HepG2 (cell line): ENCODE data around the gene GBE1. TPM values are rescaled to one million over a fixed set of nuclear protein-coding genes. Genes with fewer than 3 reads are reported as not detected.

Experiments used
- ATAC-seq: fragments of 200-7000 bp; cut with Tn5 transposase; 3 replicates; pipeline ENCODE4 v1.9.1; 2020; ENCODE audit warnings: mild to moderate bottlenecking, moderate library complexity
- BruUV-seq: library from RNA; stranded (reverse); fragments of 400-500 nt; replicated peaks from 2 replicates; lab custom pipeline; 2021; lab: Mats Ljungman, UMichigan
- CTCF ChIA-PET: fragments of 300-600 bp; formaldehyde crosslinking; extraction: SDS; loops from one replicate; lab custom pipeline; 2021; ENCODE audit warnings: low total read pairs, inconsistent platforms, low intra/inter-chr PET ratio; lab: Yijun Ruan, JAX
- POLR2A ChIA-PET: fragments of 350-600 bp; sonication (Branson Sonifier 250); formaldehyde crosslinking; loops from one replicate; lab custom pipeline; 2020; ENCODE audit warnings: antibody characterized with exemption, inconsistent platforms; lab: Yijun Ruan, JAX
- DNase-seq: peaks from one replicate; pipeline ENCODE4 v3.0.0-alpha.2; 2015; ENCODE audit warnings: low spot score
- FAIRE-seq: peaks from 3 replicates; lab custom pipeline; 2011; peaks lifted over from hg19 to GRCh38; lab: Jason Lieb, UNC
- H2AFZ ChIP-seq: one replicate; pipeline ENCODE4 v1.6.1; 2011; ENCODE audit warnings: low read length, inconsistent platforms
- H3K27ac ChIP-seq: fragments of 300-600 bp; 3 replicates; pipeline ENCODE4 v1.8.0; 2011; ENCODE audit warnings: mixed run types, mild to moderate bottlenecking, mixed read lengths, low read length, inconsistent platforms; ENCODE audit not compliant: insufficient read depth; ENCODE audit errors: extremely low read length
- H3K27me3 ChIP-seq, 2 experiments: fragments of 200-600 bp in 1 of 2; 2 replicates in 1 of 2; 3 replicates in 1 of 2; pipeline versions ENCODE4 v1.6.0 to v1.8.0; 2011; ENCODE audit warnings: low read length in 2 of 2, mild to moderate bottlenecking in 2 of 2, moderate library complexity in 2 of 2, inconsistent platforms in 1 of 2; ENCODE audit not compliant: insufficient read depth in 2 of 2, control insufficient read depth in 1 of 2
- H3K36me3 ChIP-seq, 2 experiments: fragments of 200-600 bp in 1 of 2; replicated peaks in 1 of 2; 2 replicates in 1 of 2; 3 replicates in 1 of 2; pipeline versions ENCODE4 v1.5.1 to v1.8.0; 2011; ENCODE audit warnings: low read length in 2 of 2, inconsistent platforms in 1 of 2; ENCODE audit not compliant: insufficient read depth in 2 of 2, control insufficient read depth in 1 of 2
- H3K4me1 ChIP-seq: 2 replicates; pipeline ENCODE4 v1.5.1; 2012; ENCODE audit warnings: low read length, inconsistent platforms; ENCODE audit not compliant: insufficient read depth
- H3K4me2 ChIP-seq: 2 replicates; pipeline ENCODE4 v1.6.0; 2011; ENCODE audit warnings: low read depth, low read length, inconsistent platforms
- H3K4me3 ChIP-seq, 3 experiments: fragments of 200-600 bp in 1 of 3; sonication (generic), shearing (Covaris generic) in 1 of 3; replicated peaks in 1 of 3; 2 replicates each; pipeline ENCODE4 v1.5.1; 2011 to 2016; ENCODE audit warnings: low read length in 3 of 3, inconsistent platforms in 2 of 3, low read depth in 2 of 3, mild to moderate bottlenecking in 2 of 3, control low read depth in 1 of 3, mixed read lengths in 1 of 3; ENCODE audit not compliant: insufficient read depth in 1 of 3
- H3K79me2 ChIP-seq: one replicate; pipeline ENCODE4 v1.6.1; 2011; ENCODE audit warnings: low read length, inconsistent platforms; ENCODE audit not compliant: insufficient read depth
- H3K9ac ChIP-seq: 2 replicates; pipeline ENCODE4 v1.6.0; 2011; ENCODE audit warnings: mild to moderate bottlenecking, low read depth, low read length, inconsistent platforms; ENCODE audit not compliant: insufficient read depth
- H3K9me3 ChIP-seq: 2 replicates; pipeline ENCODE4 v1.5.1; 2012; ENCODE audit warnings: mild to moderate bottlenecking, low read length
- H4K20me1 ChIP-seq: 2 replicates; pipeline ENCODE4 v1.6.0; 2011; ENCODE audit warnings: inconsistent platforms, mild to moderate bottlenecking, low read length, moderate library complexity; ENCODE audit not compliant: insufficient read depth
- ATM ChIP-seq: fragments of 450-650 bp; IDR thresholded peaks from 2 replicates; pipeline ENCODE4 v1.7.1; 2017; ENCODE audit warnings: mild to moderate bottlenecking, borderline replicate concordance
- BCL6 ChIP-seq: IDR thresholded peaks from 2 replicates; pipeline ENCODE4 v1.6.1; 2016; ENCODE audit warnings: missing genetic modification reagents, missing compliant biosample characterization
- CBX2 ChIP-seq, 2 experiments: fragments of 200-600 bp in 1 of 2; sonication (generic); formaldehyde crosslinking in 1 of 2; IDR thresholded peaks; 2 replicates each; pipeline versions ENCODE4 v1.7.0 to v1.8.1; 2018 to 2022; ENCODE audit warnings: low read depth in 2 of 2, low read length in 1 of 2, mild to moderate bottlenecking in 1 of 2, missing genetic modification reagents in 1 of 2
- CEBPZ ChIP-seq: IDR thresholded peaks from 2 replicates; pipeline ENCODE4 v1.6.1; 2012; ENCODE audit warnings: low read length, improper control_type of control experiment
- CENPBD1 ChIP-seq: sonication (generic); formaldehyde crosslinking; IDR thresholded peaks from 2 replicates; pipeline ENCODE4 v1.8.0; 2022; ENCODE audit warnings: missing genetic modification reagents, low read depth, mild to moderate bottlenecking, borderline replicate concordance
- MAFK ChIP-seq, 2 experiments: IDR thresholded peaks in 1 of 2; conservative IDR thresholded peaks in 1 of 2; 2 replicates each; pipeline ENCODE4 v1.6.1; 2011; ENCODE audit warnings: improper control_type of control experiment in 2 of 2, low read length in 2 of 2
- RFXAP ChIP-seq: sonication (generic); formaldehyde crosslinking; IDR thresholded peaks from 2 replicates; pipeline ENCODE4 v1.4.0; 2020; ENCODE audit warnings: missing genetic modification reagents, borderline replicate concordance
- YY1 ChIP-seq: IDR thresholded peaks from 2 replicates; pipeline ENCODE4 v1.6.1; 2011; ENCODE audit warnings: low read length, low read depth, moderate library complexity, mild to moderate bottlenecking; ENCODE audit not compliant: insufficient read depth, insufficient replicate concordance
- ZNF20 ChIP-seq: sonication (generic); formaldehyde crosslinking; IDR thresholded peaks from 2 replicates; pipeline ENCODE4 v1.4.0; 2020; ENCODE audit warnings: mild to moderate bottlenecking, moderate library complexity, missing genetic modification reagents
- ZNF644 ChIP-seq: IDR thresholded peaks from 2 replicates; pipeline ENCODE4 v1.6.1; 2016; ENCODE audit warnings: low read depth
- WGBS: methylation state at CpG from one replicate; pipeline ENCODE4 v1.1.6; 2017; ENCODE audit warnings: low lambda C conversion rate; 5-methylcytosine and 5-hydroxymethylcytosine counted together
- in situ Hi-C: cut with HindIII; loops from 2 replicates; pipeline ENCODE4 v1.10.0; 2017; ENCODE audit warnings: low pct_unique_long_range_greater_than_20kb; ENCODE audit not compliant: extremely low pct_ligation_motif_present
- intact Hi-C: fragments of 100-400 bp; cut with micrococcal nuclease; formaldehyde crosslinking; loops from one replicate; pipeline ENCODE4 v1.10.0; 2022; ENCODE audit not compliant: unreplicated experiment
- polyA plus RNA-seq, 8 experiments: library from polyadenylated mRNA; depleted of rRNA in 3 of 8; stranded (reverse) in 7 of 8; unstranded in 1 of 8; fragments of >200 nt; fragmentation: Illumina TruSeq in 4 of 8; extraction: Trizol in 4 of 8; gene quantifications; 2 replicates each; pipeline versions ENCODE4 v1.2.1 to v1.2.3, GENCODE V29; 2011 to 2016; ENCODE audit warnings: low read depth in 4 of 8, missing spikeins in 1 of 8, mixed read lengths in 1 of 8; ENCODE audit not compliant: insufficient read depth in 1 of 8
- total RNA-seq, 5 experiments: library from RNA; depleted of rRNA; stranded (reverse); fragments of >200 nt; fragmentation: Illumina TruSeq; extraction: Trizol; gene quantifications; 2 replicates each; pipeline ENCODE4 v1.2.3, GENCODE V29; 2016; ENCODE audit warnings: low read depth in 1 of 5
- TF ChIP-seq, protein P1 (sequence below): sonication (generic); formaldehyde crosslinking; IDR thresholded peaks from 2 replicates; pipeline ENCODE4 v1.9.0; 2021; ENCODE audit warnings: missing genetic modification reagents, borderline replicate concordance
- TF ChIP-seq, protein P2 (sequence below): sonication (generic); formaldehyde crosslinking; IDR thresholded peaks from 2 replicates; pipeline ENCODE4 v1.4.0; 2020; ENCODE audit warnings: missing genetic modification reagents

GBE1 gene
- total and polyA plus RNA-seq, 2 of the 13 experiments (the other 11 are each of a cell fraction or from before 2014, with no cell fraction given): 22.9 to 36.1 TPM

DNA sequence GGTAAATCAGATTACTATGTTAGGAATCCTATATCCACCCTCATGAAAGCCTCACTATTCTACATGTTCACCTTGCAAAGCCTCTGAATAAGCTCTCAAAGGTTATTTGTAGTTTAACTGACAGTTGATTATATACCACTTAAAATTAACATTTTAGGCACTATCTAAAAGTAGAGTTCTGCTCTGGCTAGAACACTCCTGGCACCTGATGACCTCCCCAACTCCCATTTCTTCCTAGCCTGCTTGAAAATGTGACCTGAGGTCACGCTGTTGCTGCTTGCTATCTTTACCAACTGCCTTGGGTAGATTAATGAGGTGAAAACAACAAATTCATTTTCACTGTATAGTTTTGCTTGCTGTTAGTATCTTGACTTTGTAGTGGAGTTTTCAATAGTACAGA is 220.7 kb downstream of the GBE1 start (continued):
- TF ChIP-seq, protein P1, sequence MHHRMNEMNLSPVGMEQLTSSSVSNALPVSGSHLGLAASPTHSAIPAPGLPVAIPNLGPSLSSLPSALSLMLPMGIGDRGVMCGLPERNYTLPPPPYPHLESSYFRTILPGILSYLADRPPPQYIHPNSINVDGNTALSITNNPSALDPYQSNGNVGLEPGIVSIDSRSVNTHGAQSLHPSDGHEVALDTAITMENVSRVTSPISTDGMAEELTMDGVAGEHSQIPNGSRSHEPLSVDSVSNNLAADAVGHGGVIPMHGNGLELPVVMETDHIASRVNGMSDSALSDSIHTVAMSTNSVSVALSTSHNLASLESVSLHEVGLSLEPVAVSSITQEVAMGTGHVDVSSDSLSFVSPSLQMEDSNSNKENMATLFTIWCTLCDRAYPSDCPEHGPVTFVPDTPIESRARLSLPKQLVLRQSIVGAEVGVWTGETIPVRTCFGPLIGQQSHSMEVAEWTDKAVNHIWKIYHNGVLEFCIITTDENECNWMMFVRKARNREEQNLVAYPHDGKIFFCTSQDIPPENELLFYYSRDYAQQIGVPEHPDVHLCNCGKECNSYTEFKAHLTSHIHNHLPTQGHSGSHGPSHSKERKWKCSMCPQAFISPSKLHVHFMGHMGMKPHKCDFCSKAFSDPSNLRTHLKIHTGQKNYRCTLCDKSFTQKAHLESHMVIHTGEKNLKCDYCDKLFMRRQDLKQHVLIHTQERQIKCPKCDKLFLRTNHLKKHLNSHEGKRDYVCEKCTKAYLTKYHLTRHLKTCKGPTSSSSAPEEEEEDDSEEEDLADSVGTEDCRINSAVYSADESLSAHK: no peak
- TF ChIP-seq CBX2 (IDR thresholded peaks at IDR 0.05; ENCODE audit: low read depth, low read length) (no peak), CBX2 (CRISPR knock-in tag; IDR thresholded peaks at IDR 0.05; ENCODE audit: low read depth) (no peak), YY1 (no peak), ZNF644 (CRISPR knock-in tag) (no peak)
- TF ChIP-seq, all 625 proteins: peak for 0

DNA sequence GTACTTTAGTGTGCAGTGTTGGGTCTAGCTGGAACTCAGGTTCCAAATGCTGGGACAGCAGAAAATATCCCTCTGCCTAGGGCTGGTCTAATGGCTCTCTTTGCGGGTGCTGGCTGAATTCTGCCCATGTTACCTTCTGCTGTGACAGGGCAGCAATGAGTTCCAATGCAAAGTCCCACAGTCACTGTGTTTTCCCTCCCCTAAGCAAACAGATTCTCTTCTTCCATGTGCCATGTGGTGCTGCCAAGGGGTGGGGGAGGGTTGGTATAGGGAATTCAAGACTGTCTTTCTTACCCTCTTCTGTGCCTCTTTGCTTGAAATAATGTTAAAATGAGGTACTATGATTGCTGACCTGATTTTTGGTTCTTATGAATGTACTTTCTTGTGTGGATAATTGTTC is 229.6 kb downstream of the GBE1 start:
- ChIA-PET POLR2A (no interaction called here), CTCF (no interaction called here)
- Histone ChIP-seq H2AFZ (no peak overlapping the region), H3K79me2 (no peaks in the 10 kb centered on the region), H3K9ac (no peak overlapping the region), H3K27ac (no peak overlapping the region), H3K36me3 (peaks cover 2 to 13% of the 10 kb centered on the region in 2 experiments; a peak in 3 of 5 replicates), H3K27me3 (no peaks in the 10 kb centered on the region), H3K4me1 (no peaks in the 10 kb centered on the region), H4K20me1 (no peaks in the 10 kb centered on the region), H3K9me3 (no peaks in the 10 kb centered on the region), H3K4me2 (no peak overlapping the region), H3K4me3 (no peak overlapping the region)
- TF ChIP-seq CEBPZ (no peak), CENPBD1 (CRISPR knock-in tag) (no peak), RFXAP (CRISPR knock-in tag) (no peak), BCL6 (no peak), MAFK (conservative IDR thresholded peaks at IDR 0.05 in 1 of 2, IDR thresholded peaks at IDR 0.05 in 1 of 2; ENCODE audit: low read length in 2 of 2) (no peak), ATM (no peak), ZNF20 (CRISPR knock-in tag) (no peak)
- TF ChIP-seq, protein P2, sequence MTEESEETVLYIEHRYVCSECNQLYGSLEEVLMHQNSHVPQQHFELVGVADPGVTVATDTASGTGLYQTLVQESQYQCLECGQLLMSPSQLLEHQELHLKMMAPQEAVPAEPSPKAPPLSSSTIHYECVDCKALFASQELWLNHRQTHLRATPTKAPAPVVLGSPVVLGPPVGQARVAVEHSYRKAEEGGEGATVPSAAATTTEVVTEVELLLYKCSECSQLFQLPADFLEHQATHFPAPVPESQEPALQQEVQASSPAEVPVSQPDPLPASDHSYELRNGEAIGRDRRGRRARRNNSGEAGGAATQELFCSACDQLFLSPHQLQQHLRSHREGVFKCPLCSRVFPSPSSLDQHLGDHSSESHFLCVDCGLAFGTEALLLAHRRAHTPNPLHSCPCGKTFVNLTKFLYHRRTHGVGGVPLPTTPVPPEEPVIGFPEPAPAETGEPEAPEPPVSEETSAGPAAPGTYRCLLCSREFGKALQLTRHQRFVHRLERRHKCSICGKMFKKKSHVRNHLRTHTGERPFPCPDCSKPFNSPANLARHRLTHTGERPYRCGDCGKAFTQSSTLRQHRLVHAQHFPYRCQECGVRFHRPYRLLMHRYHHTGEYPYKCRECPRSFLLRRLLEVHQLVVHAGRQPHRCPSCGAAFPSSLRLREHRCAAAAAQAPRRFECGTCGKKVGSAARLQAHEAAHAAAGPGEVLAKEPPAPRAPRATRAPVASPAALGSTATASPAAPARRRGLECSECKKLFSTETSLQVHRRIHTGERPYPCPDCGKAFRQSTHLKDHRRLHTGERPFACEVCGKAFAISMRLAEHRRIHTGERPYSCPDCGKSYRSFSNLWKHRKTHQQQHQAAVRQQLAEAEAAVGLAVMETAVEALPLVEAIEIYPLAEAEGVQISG: no peak
- no peak for FAIRE-seq
- intact Hi-C loops (no loop called here), in situ Hi-C loops (no loop called here)
- DNase-seq: no peak
- ATAC-seq: no peak
- no TSS peak for BruUV-seq
- 100% methylated on average over 1 of the region's 1 CpG for WGBS
